ENCODE results near the gene PTPRD. TPM values are rescaled to one million over a fixed set of nuclear protein-coding genes. Genes with fewer than 3 reads are reported as not detected.

PTPRD gene
- total and polyA plus RNA-seq, 9 donors: 45.2 to 104 (median 80.0) TPM

- Histone ChIP-seq H3K4me1 (ENCODE audit: control insufficient read depth, insufficient read depth, low read length) (no peaks in the 10 kb centered on the region), H3K27me3 (ENCODE audit: control insufficient read depth, insufficient read depth, low read length) (no peaks in the 10 kb centered on the region), H3K4me3 (ENCODE audit: low read length) (no peak overlapping the region), H3K36me3 (ENCODE audit: control insufficient read depth, insufficient read depth, low read length) (no peaks in the 10 kb centered on the region), H3K27ac (ENCODE audit: low read length) (no peak overlapping the region), H3K9me3 (replicated peaks; ENCODE audit: control insufficient read depth, low read depth, low read length) (no peaks in the 10 kb centered on the region)
- WGBS (ENCODE audit: insufficient coverage): no CpG with 5 or more reads among the region's 1 CpG
- DNase-seq: no peak
Observed at GRCh38 chr9:9598723-9599122, 1014.1 kb downstream of the PTPRD start.

GRCh38 chr9:9592104-9592503, 1020.7 kb downstream of the PTPRD start:
- no peaks in the 10 kb centered on the region for H3K36me3 ChIP-seq (ENCODE audit: control insufficient read depth, insufficient read depth, low read length)
- no peaks in the 10 kb centered on the region for H3K27me3 ChIP-seq (ENCODE audit: control insufficient read depth, insufficient read depth, low read length)
- H3K4me3 ChIP-seq (ENCODE audit: low read length): no peak overlapping the region
- WGBS (ENCODE audit: insufficient coverage): no CpG with 5 or more reads among the region's 2 CpGs
- no peak overlapping the region for H3K27ac ChIP-seq (ENCODE audit: low read length)
- no peaks in the 10 kb centered on the region for H3K4me1 ChIP-seq (ENCODE audit: control insufficient read depth, insufficient read depth, low read length)
- H3K9me3 ChIP-seq (replicated peaks; ENCODE audit: control insufficient read depth, low read depth, low read length): no peaks in the 10 kb centered on the region
- no peak for DNase-seq

DNA sequence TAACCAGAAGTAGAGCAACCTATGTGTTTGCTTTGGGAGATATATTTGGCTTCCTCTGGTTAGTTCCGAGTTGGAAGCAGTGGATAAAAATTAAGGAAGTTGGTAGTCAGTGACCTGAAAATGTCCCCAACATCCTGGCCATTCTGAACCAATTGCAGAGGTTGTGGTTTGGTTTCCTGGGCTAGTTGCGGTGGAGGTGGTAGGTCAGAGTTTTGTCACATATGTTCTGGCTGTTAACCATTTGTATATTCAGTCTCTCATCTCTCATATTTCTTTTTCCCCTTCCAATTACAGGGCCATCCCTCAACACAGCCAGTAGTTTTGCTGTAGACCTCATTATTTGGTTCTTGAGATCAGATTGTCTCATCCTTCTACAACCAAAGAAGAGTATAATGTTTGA, 1026.9 kb downstream of the PTPRD start:
- Histone ChIP-seq H3K27me3 (ENCODE audit: control insufficient read depth, insufficient read depth, low read length) (no peaks in the 10 kb centered on the region), H3K27ac (ENCODE audit: low read length) (no peak overlapping the region), H3K36me3 (ENCODE audit: control insufficient read depth, insufficient read depth, low read length) (no peaks in the 10 kb centered on the region), H3K4me1 (ENCODE audit: control insufficient read depth, insufficient read depth, low read length) (no peaks in the 10 kb centered on the region), H3K4me3 (ENCODE audit: low read length) (no peak overlapping the region), H3K9me3 (replicated peaks; ENCODE audit: control insufficient read depth, low read depth, low read length) (no peaks in the 10 kb centered on the region)
- DNase-seq: no peak
- 100% methylated on average over 1 of the region's 2 CpGs for WGBS (ENCODE audit: insufficient coverage)

GRCh38 chr9:9574080-9574479, 1038.7 kb downstream of the PTPRD start:
- Histone ChIP-seq H3K27ac (ENCODE audit: low read length) (no peak overlapping the region), H3K9me3 (replicated peaks; ENCODE audit: control insufficient read depth, low read depth, low read length) (no peaks in the 10 kb centered on the region), H3K4me1 (ENCODE audit: control insufficient read depth, insufficient read depth, low read length) (no peaks in the 10 kb centered on the region), H3K36me3 (ENCODE audit: control insufficient read depth, insufficient read depth, low read length) (no peaks in the 10 kb centered on the region), H3K4me3 (ENCODE audit: low read length) (no peak overlapping the region), H3K27me3 (ENCODE audit: control insufficient read depth, insufficient read depth, low read length) (no peaks in the 10 kb centered on the region)
- DNase-seq: no peak

DNA sequence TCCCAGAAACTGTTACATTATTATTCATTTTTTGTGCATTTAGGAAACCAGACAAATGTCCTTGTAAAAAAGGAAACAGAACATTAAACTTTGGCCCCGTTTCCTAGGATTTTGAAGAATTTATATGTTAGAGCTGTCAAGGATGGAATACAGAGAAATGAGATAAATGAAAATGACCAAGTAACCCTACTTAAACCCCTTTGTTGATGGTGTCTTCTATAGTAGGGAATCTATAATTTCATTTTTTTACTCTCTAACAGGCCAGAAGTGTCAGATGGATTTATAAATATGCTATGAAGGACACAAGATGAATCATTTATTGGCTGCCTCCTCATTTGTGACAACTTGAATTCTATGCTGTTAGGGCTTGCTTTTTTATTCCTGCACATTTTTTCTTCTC, 1047.1 kb downstream of the PTPRD start:
- no peak overlapping the region for H3K4me3 ChIP-seq (ENCODE audit: low read length)
- H3K27me3 ChIP-seq (ENCODE audit: control insufficient read depth, insufficient read depth, low read length): no peaks in the 10 kb centered on the region
- H3K36me3 ChIP-seq (ENCODE audit: control insufficient read depth, insufficient read depth, low read length): no peaks in the 10 kb centered on the region
- no peaks in the 10 kb centered on the region for H3K4me1 ChIP-seq (ENCODE audit: control insufficient read depth, insufficient read depth, low read length)
- WGBS (ENCODE audit: insufficient coverage): no CpG with 5 or more reads among the region's 1 CpG
- no peak overlapping the region for H3K27ac ChIP-seq (ENCODE audit: low read length)
- DNase-seq: no peak
- no peaks in the 10 kb centered on the region for H3K9me3 ChIP-seq (replicated peaks; ENCODE audit: control insufficient read depth, low read depth, low read length)

GRCh38 chr9:9563817-9564216, 1049.0 kb downstream of the PTPRD start:
- Histone ChIP-seq H3K4me3 (ENCODE audit: low read length) (no peak overlapping the region), H3K9me3 (replicated peaks; ENCODE audit: control insufficient read depth, low read depth, low read length) (no peaks in the 10 kb centered on the region), H3K36me3 (ENCODE audit: control insufficient read depth, insufficient read depth, low read length) (no peaks in the 10 kb centered on the region), H3K4me1 (ENCODE audit: control insufficient read depth, insufficient read depth, low read length) (no peaks in the 10 kb centered on the region), H3K27me3 (ENCODE audit: control insufficient read depth, insufficient read depth, low read length) (no peaks in the 10 kb centered on the region), H3K27ac (ENCODE audit: low read length) (no peak overlapping the region)
- no peak for DNase-seq

- DNase-seq: no peak
- no peaks in the 10 kb centered on the region for H3K4me1 ChIP-seq (ENCODE audit: control insufficient read depth, insufficient read depth, low read length)
- WGBS (ENCODE audit: insufficient coverage): 79% methylated on average over 7 of the region's 11 CpGs
- no peaks in the 10 kb centered on the region for H3K27me3 ChIP-seq (ENCODE audit: control insufficient read depth, insufficient read depth, low read length)
- no peak overlapping the region for H3K27ac ChIP-seq (ENCODE audit: low read length)
- H3K36me3 ChIP-seq (ENCODE audit: control insufficient read depth, insufficient read depth, low read length): no peaks in the 10 kb centered on the region
- no peak overlapping the region for H3K4me3 ChIP-seq (ENCODE audit: low read length)
- H3K9me3 ChIP-seq (replicated peaks; ENCODE audit: control insufficient read depth, low read depth, low read length): no peaks in the 10 kb centered on the region
Observed at GRCh38 chr9:9560382-9561035, 1052.3 kb downstream of the PTPRD start.

DNA sequence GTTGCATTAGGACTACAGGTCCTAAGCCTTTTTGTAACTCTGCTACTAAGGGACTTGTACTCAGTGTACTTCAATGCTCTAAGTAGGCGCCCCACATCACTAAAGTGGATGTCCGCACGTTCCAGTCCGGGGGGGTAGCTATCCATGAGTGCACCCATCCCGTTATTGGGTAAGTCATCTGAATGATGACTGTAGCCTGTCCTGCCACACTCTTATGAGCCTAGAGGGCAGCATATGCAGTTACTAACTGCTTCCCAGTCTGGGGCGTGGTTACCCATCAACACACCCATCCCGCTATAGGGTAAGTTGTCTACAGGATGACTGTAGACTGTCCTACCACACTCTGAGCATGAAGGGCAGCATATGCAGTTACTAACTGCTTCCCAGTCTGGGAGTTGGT, 1053.9 kb downstream of the PTPRD start:
- H3K27ac ChIP-seq (ENCODE audit: low read length): no peak overlapping the region
- 87% methylated on average over 6 of the region's 7 CpGs for WGBS (ENCODE audit: insufficient coverage)
- no peaks in the 10 kb centered on the region for H3K4me1 ChIP-seq (ENCODE audit: control insufficient read depth, insufficient read depth, low read length)
- H3K36me3 ChIP-seq (ENCODE audit: control insufficient read depth, insufficient read depth, low read length): no peaks in the 10 kb centered on the region
- no peak for DNase-seq
- no peaks in the 10 kb centered on the region for H3K27me3 ChIP-seq (ENCODE audit: control insufficient read depth, insufficient read depth, low read length)
- no peak overlapping the region for H3K4me3 ChIP-seq (ENCODE audit: low read length)
- no peaks in the 10 kb centered on the region for H3K9me3 ChIP-seq (replicated peaks; ENCODE audit: control insufficient read depth, low read depth, low read length)

DNA sequence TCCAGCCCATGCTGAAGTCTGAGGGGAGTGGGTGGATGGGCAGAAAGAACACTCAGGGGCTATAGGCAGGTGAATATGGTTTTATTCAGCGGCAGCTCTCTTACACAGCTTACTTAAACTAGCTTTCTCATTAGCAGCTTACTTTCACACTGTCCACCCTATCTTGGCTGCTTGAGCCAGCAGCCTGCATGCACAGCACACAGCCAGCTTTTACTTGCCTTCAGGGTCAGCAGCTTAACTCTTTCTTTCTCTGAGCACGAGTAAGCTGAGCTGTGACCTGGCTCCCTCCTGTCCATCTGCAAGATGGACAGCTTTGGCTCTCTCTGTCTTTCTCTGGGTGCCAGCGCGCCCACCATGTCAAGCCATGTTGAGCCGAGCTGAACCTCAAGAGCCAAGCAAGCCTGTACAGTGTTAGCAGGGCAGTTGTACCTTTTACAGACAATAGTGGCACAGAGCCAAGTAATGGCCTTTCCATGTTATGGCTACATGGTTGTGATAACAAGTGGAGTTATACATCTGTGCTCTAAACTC, 1054.9 kb downstream of the PTPRD start:
- Histone ChIP-seq H3K27me3 (ENCODE audit: control insufficient read depth, insufficient read depth, low read length) (no peaks in the 10 kb centered on the region), H3K4me3 (ENCODE audit: low read length) (no peak overlapping the region), H3K36me3 (ENCODE audit: control insufficient read depth, insufficient read depth, low read length) (no peaks in the 10 kb centered on the region), H3K4me1 (ENCODE audit: control insufficient read depth, insufficient read depth, low read length) (no peaks in the 10 kb centered on the region), H3K9me3 (replicated peaks; ENCODE audit: control insufficient read depth, low read depth, low read length) (no peaks in the 10 kb centered on the region), H3K27ac (ENCODE audit: low read length) (no peak overlapping the region)
- no peak for DNase-seq
- 38% methylated on average over 1 of the region's 5 CpGs for WGBS (ENCODE audit: insufficient coverage)

DNA sequence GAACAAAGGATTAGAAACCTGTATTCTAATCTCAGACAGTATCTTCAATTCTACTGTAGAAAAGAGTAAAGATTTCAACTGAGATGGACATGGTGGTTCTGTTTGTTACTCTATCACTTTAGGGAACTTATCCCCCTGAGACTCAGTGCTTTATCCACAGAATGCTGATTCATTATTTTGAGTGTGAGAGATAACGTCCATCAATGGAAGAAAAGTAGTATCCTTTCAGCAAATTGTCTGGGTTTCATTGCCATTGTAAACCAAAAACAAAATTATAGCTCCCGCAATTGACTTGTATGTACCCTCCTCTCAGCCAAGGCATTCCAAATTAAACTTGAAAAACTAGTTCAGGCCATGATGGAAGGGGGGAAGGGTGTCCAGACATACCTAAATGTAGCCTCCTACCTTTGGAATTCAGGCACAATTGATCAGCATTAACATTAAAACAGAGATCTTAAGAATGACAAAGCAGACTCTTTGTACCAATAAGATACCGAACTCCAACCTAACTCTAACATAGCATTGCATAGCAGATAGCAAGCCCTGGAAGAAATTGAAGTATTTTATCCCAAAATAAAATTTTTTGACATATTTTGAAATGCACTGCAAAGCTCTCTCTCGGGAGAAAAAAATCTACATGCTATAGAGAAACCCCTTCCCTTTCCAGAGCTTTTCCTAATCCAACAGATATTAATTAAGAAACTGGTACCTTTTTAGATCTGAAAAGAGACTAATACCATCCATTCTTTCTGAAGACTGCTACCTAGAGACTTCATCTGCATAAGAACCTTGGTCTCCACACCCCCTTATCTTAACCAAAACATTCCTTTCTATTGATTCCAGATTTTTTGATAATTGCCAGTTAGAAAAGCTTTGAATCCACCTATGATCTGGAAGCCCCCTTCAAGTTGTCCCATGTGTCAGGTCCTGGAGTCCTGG, 1055.7 kb downstream of the PTPRD start:
- no peak for DNase-seq
- Histone ChIP-seq H3K27ac (ENCODE audit: low read length) (no peak overlapping the region), H3K9me3 (replicated peaks; ENCODE audit: control insufficient read depth, low read depth, low read length) (no peaks in the 10 kb centered on the region), H3K4me3 (ENCODE audit: low read length) (no peak overlapping the region), H3K4me1 (ENCODE audit: control insufficient read depth, insufficient read depth, low read length) (no peaks in the 10 kb centered on the region), H3K27me3 (ENCODE audit: control insufficient read depth, insufficient read depth, low read length) (no peaks in the 10 kb centered on the region), H3K36me3 (ENCODE audit: control insufficient read depth, insufficient read depth, low read length) (no peaks in the 10 kb centered on the region)
- no CpG with 5 or more reads among the region's 4 CpGs for whole genome bisulfite sequencing (ENCODE audit: insufficient coverage)
